HCT116 (cell line): ENCODE results near the gene BBS4. TPM values are rescaled to one million over a fixed set of nuclear protein-coding genes. Genes with fewer than 3 reads are reported as not detected.
"Not testable (repeated sequence)": the region's sequence is repeated elsewhere in the genome, so short reads cannot be mapped to it uniquely, and the experiment has no call there.

ENCODE experiments used
- ATAC-seq: fragments of 200-7000 bp; cut with Tn5 transposase; 2 replicates; pipeline ENCODE4 v1.9.1; 2020; ENCODE audit warnings: mild to moderate bottlenecking, moderate library complexity
- BruUV-seq: library from RNA; stranded (reverse); fragments of 400-500 nt; replicated peaks from 2 replicates; lab custom pipeline; 2021; lab: Mats Ljungman, UMichigan
- CTCF ChIA-PET: fragments of 300-600 bp; sonication (Branson Sonifier 250); formaldehyde crosslinking; loops from one replicate; lab custom pipeline; 2021; ENCODE audit warnings: antibody characterized with exemption; lab: Charles Lee
- POLR2A ChIA-PET: fragments of 300-600, 350-600 bp; sonication (Branson Sonifier 250); formaldehyde crosslinking; loops from one replicate; lab custom pipeline; 2021; ENCODE audit warnings: antibody characterized with exemption; lab: Charles Lee
- RAD21 ChIA-PET, 2 experiments: fragments of 300-600 bp; sonication (Branson Sonifier 250); formaldehyde crosslinking; loops; one replicate each; lab custom pipeline; 2023; ENCODE audit warnings: low total read pairs in 2 of 2; ENCODE audit not compliant: uncharacterized antibody in 2 of 2, unreplicated experiment in 2 of 2, low non-redundant PET in 1 of 2; lab: Charles Lee
- DNase-seq: peaks from one replicate; pipeline ENCODE4 v3.0.0-alpha.2; 2010; ENCODE audit warnings: low read depth, low spot score
- H2AFZ ChIP-seq: fragments of 200-600 bp; shearing (Covaris generic), sonication (generic); 2 replicates; pipeline ENCODE4 v1.6.1; 2017; ENCODE audit warnings: low read depth, mixed run types, mixed read lengths, antibody characterized with exemption, low read length; ENCODE audit not compliant: poor library complexity, severe bottlenecking
- H3K27ac ChIP-seq: 2 replicates; pipeline ENCODE4 v1.5.1; 2012; ENCODE audit warnings: low read depth, low read length
- H3K27me3 ChIP-seq: fragments of 200-600 bp; sonication (generic); 2 replicates; pipeline ENCODE4 v1.6.1; 2016; ENCODE audit warnings: mixed run types, low read length, mixed read lengths; ENCODE audit not compliant: insufficient read depth
- H3K36me3 ChIP-seq, 2 experiments: fragments of 200-500 bp in 1 of 2; fragments of 200-600 bp in 1 of 2; sonication (Bioruptor generic) in 1 of 2; sonication (generic) in 1 of 2; 2 replicates each; pipeline versions ENCODE4 v1.5.1 to v1.6.1; 2014 to 2016; ENCODE audit warnings: low read length in 2 of 2, inconsistent platforms in 1 of 2, mixed read lengths in 1 of 2, mixed run types in 1 of 2; ENCODE audit not compliant: insufficient read depth in 2 of 2, control insufficient read depth in 1 of 2
- H3K4me1 ChIP-seq, 2 experiments: fragments of 200-600 bp in 1 of 2; sonication (generic) in 1 of 2; 2 replicates each; pipeline versions ENCODE4 v1.5.1 to v1.6.1; 2012 to 2017; ENCODE audit warnings: low read length in 2 of 2, inconsistent platforms in 1 of 2, mild to moderate bottlenecking in 1 of 2, mixed read lengths in 1 of 2, mixed run types in 1 of 2, moderate library complexity in 1 of 2; ENCODE audit not compliant: insufficient read depth in 2 of 2, control insufficient read depth in 1 of 2
- H3K4me2 ChIP-seq: fragments of 200-600 bp; sonication (generic); 2 replicates; pipeline ENCODE4 v1.6.1; 2017; ENCODE audit warnings: mixed run types, low read length, mixed read lengths
- H3K4me3 ChIP-seq, 2 experiments: fragments of 200-600 bp in 1 of 2; sonication (generic) in 1 of 2; replicated peaks in 1 of 2; 2 replicates each; pipeline ENCODE4 v1.5.1; 2011 to 2016; ENCODE audit warnings: low read length in 2 of 2, control low read depth in 1 of 2, low read depth in 1 of 2, mild to moderate bottlenecking in 1 of 2, mixed read lengths in 1 of 2, mixed run types in 1 of 2
- H3K79me2 ChIP-seq: fragments of 200-600 bp; sonication (generic); 2 replicates; pipeline ENCODE4 v1.6.1; 2017; ENCODE audit warnings: mild to moderate bottlenecking, mixed run types, low read length, moderate library complexity, mixed read lengths; ENCODE audit not compliant: insufficient read depth
- H3K9ac ChIP-seq: fragments of 200-600 bp; sonication (generic); 2 replicates; pipeline ENCODE4 v1.6.1; 2016; ENCODE audit warnings: low read length, mixed read lengths
- H3K9me2 ChIP-seq: fragments of 200-600 bp; sonication (generic), shearing (Covaris generic); 2 replicates; pipeline ENCODE4 v1.6.1; 2017; ENCODE audit warnings: mixed run types, mild to moderate bottlenecking, moderate library complexity; ENCODE audit not compliant: insufficient read depth
- H3K9me3 ChIP-seq, 2 experiments: fragments of 200-500 bp in 1 of 2; fragments of 200-600 bp in 1 of 2; sonication (Bioruptor generic) in 1 of 2; sonication (generic) in 1 of 2; 2 replicates each; pipeline ENCODE4 v1.6.1; 2014 to 2017; ENCODE audit warnings: low read length in 2 of 2, mixed read lengths in 2 of 2, inconsistent platforms in 1 of 2, low read depth in 1 of 2, mild to moderate bottlenecking in 1 of 2, mixed run types in 1 of 2, moderate library complexity in 1 of 2; ENCODE audit not compliant: control insufficient read depth in 1 of 2, insufficient read depth in 1 of 2
- H4K20me1 ChIP-seq: fragments of 200-600 bp; sonication (generic), shearing (Covaris generic); 2 replicates; pipeline ENCODE4 v1.6.1; 2017; ENCODE audit warnings: mixed run types, mild to moderate bottlenecking, moderate library complexity; ENCODE audit not compliant: insufficient read depth
- intact Hi-C: fragments of 100-400 bp; cut with micrococcal nuclease; formaldehyde crosslinking; loops from 2 replicates; pipeline ENCODE4 v1.10.0; 2022
- total RNA-seq: library from RNA; stranded (reverse); gene quantifications from one replicate; pipeline ENCODE4 v1.2.1, GENCODE V29; 2021; ENCODE audit not compliant: unreplicated experiment

Gene BBS4
- total RNA-seq, 1 experiment from 2014 or later: 10.0 TPM

- H3K4me3 ChIP-seq, H4K20me1 ChIP-seq, intact Hi-C loops, H3K9ac ChIP-seq, H3K79me2 ChIP-seq, ATAC-seq, DNase-seq, H3K27me3 ChIP-seq, H3K36me3 ChIP-seq, CTCF ChIA-PET, H3K9me2 ChIP-seq, POLR2A ChIA-PET, H2AFZ ChIP-seq, H3K4me1 ChIP-seq, RAD21 ChIA-PET, H3K9me3 ChIP-seq, H3K4me2 ChIP-seq, H3K27ac ChIP-seq, BruUV-seq: not testable (repeated sequence)
Observed at GRCh38 chr15:72648631-72649253, 37.3 kb upstream of the BBS4 start.

GRCh38 chr15:72654397-72654796, 31.6 kb upstream of the BBS4 start, which contains the start of gene GOLGA6B:
TSS of gene GOLGA6B (plus strand) at chr15:72654697. CDS start at chr15:72654738, 41 bp downstream.
- H3K27me3 ChIP-seq, BruUV-seq, H2AFZ ChIP-seq, intact Hi-C loops, H3K36me3 ChIP-seq, ATAC-seq, H3K9me3 ChIP-seq, H3K4me2 ChIP-seq, H3K27ac ChIP-seq, H3K9ac ChIP-seq, CTCF ChIA-PET, POLR2A ChIA-PET, H4K20me1 ChIP-seq, DNase-seq, H3K79me2 ChIP-seq, RAD21 ChIA-PET, H3K9me2 ChIP-seq, H3K4me1 ChIP-seq, H3K4me3 ChIP-seq: not testable (repeated sequence)

- H3K4me2 ChIP-seq, H3K79me2 ChIP-seq, DNase-seq, H3K36me3 ChIP-seq, H2AFZ ChIP-seq, H3K9me2 ChIP-seq, CTCF ChIA-PET, RAD21 ChIA-PET, BruUV-seq, H3K9ac ChIP-seq, H3K9me3 ChIP-seq, POLR2A ChIA-PET, ATAC-seq, H3K4me1 ChIP-seq, H3K27me3 ChIP-seq, H3K27ac ChIP-seq, H3K4me3 ChIP-seq, H4K20me1 ChIP-seq, intact Hi-C loops: not testable (repeated sequence)
Observed at GRCh38 chr15:72656014-72656413, 30.0 kb upstream of the BBS4 start.

DNA sequence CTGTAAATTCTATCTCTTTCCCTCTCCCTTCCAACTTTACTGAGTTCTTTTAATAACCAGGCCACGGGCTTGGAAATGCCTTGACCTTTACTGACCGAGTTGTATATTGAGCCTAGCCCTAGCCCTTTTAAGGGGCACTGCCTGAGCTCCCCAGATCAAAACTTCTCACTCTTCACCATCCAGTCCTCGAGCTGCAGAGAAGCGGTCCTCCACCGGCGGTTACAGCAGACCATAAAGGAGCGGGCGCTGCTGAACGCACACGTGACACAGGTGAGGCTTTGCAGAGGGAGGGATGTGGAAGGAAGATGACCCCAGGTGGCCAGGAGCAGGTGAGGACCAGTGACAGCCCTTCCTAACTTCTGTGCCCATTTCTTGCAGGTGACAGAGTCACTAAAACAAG, 24.9 kb upstream of the BBS4 start:
- CTCF ChIA-PET, ATAC-seq, H3K79me2 ChIP-seq, H2AFZ ChIP-seq, H3K27ac ChIP-seq, H3K27me3 ChIP-seq, H4K20me1 ChIP-seq, DNase-seq, intact Hi-C loops, H3K4me1 ChIP-seq, RAD21 ChIA-PET, H3K4me2 ChIP-seq, H3K9me3 ChIP-seq, BruUV-seq, H3K4me3 ChIP-seq, H3K9ac ChIP-seq, H3K9me2 ChIP-seq, H3K36me3 ChIP-seq, POLR2A ChIA-PET: not testable (repeated sequence)
